Kidney glomerular epithelial cell (primary cell): ENCODE measurements around the gene ARHGAP9.

ENCODE experiments used
- DNase-seq: peaks from one replicate; lab custom pipeline; 2025; lab: John Stamatoyannopoulos, UW

ARHGAP9 gene

DNA sequence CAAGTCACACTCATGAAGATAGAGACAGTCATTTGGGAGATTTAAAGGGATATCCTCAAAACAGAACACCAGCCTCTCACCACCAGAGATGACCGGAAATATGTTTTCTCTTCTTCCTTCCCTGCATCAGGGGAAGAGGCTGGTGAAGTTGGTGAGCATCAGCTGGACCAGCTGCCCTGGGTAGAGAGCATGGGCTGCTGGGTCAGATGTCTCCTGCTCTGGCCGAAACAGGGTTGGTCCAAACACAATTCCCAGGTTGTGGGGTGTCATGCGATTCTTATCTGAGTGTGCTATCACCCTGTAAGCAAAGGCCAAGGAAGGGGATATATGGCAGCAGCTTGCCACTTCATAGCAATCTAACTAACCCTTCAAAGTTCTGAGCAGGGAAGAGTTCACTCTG lies 7.3 kb downstream of the ARHGAP9 start:
- DNase-seq, result no peak

- DNase-seq, result no peak
Measured at GRCh38 chr12:57471661-57472060, 8.0 kb downstream of the ARHGAP9 start.

DNA sequence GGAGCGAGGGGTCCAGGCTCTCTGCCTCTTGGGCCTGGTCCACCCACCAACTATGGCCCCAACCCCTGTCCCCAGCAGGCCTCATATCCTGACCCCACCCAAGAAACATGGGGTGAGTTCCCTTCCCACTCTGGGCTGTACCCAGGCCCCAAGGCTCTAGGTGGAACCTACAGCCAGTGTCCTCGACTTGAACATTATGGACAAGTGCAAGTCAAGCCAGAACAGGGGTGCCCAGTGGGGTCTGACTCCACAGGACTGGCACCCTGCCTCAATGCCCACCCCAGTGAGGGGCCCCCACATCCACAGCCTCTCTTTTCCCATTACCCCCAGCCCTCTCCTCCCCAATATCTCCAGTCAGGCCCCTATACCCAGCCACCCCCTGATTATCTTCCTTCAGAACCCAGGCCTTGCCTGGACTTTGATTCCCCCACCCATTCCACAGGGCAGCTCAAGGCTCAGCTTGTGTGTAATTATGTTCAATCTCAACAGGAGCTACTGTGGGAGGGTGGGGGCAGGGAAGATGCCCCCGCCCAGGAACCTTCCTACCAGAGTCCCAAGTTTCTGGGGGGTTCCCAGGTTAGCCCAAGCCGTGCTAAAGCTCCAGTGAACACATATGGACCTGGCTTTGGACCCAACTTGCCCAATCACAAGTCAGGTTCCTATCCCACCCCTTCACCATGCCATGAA lies 8.6 kb downstream of the ARHGAP9 start:
- DNase-seq, result no peak

DNA sequence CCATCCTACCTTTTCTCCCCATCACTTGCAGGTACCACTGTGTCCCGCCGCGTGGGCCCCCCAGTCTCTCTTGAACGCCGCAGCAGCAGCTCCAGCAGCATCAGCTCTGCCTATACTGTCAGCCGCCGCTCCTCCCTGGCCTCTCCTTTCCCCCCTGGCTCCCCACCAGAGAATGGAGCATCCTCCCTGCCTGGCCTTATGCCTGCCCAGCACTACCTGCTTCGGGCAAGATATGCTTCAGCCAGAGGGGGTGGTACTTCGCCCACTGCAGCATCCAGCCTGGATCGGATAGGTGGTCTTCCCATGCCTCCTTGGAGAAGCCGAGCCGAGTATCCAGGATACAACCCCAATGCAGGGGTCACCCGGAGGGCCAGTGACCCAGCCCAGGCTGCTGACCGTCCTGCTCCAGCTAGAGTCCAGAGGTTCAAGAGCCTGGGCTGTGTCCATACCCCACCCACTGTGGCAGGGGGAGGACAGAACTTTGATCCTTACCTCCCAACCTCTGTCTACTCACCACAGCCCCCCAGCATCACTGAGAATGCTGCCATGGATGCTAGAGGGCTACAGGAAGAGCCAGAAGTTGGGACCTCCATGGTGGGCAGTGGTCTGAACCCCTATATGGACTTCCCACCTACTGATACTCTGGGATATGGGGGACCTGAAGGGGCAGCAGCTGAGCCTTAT lies 9.2 kb downstream of the ARHGAP9 start:
- no peak for DNase-seq

GRCh38 chr12:57469296-57470164 lies 10.1 kb downstream of the ARHGAP9 start:
- no peak for DNase-seq

- DNase-seq, result no peak
Measured at GRCh38 chr12:57467915-57468314, 11.8 kb downstream of the ARHGAP9 start.

DNA sequence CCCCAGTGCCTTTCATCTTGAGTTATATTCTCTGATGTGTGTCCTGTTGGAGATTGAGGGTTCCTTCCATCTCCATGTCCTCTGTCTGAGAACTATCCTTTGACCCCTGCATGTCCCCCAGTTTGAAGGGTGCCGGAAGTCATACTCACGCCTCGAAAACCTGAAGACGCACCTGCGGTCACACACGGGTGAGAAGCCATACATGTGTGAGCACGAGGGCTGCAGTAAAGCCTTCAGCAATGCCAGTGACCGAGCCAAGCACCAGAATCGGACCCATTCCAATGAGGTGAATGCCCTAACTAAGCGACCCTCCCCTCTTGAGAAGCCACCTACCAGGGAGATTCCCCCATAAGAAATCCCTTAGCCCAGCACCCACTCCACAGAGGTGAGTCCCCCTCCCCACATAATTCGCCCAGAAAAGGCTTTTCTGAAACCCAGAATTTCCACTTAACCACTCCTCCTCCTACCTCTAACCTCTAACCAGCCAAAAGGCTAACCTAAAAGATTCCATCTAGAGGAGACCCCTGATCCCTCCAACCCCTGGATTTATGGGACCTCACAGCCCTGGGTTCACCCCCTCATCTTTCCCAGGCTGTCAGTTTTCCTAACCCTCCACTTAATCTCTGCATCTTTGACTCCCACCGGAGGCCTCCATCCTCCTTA lies 12.3 kb downstream of the ARHGAP9 start:
- DNase-seq, result no peak

DNA sequence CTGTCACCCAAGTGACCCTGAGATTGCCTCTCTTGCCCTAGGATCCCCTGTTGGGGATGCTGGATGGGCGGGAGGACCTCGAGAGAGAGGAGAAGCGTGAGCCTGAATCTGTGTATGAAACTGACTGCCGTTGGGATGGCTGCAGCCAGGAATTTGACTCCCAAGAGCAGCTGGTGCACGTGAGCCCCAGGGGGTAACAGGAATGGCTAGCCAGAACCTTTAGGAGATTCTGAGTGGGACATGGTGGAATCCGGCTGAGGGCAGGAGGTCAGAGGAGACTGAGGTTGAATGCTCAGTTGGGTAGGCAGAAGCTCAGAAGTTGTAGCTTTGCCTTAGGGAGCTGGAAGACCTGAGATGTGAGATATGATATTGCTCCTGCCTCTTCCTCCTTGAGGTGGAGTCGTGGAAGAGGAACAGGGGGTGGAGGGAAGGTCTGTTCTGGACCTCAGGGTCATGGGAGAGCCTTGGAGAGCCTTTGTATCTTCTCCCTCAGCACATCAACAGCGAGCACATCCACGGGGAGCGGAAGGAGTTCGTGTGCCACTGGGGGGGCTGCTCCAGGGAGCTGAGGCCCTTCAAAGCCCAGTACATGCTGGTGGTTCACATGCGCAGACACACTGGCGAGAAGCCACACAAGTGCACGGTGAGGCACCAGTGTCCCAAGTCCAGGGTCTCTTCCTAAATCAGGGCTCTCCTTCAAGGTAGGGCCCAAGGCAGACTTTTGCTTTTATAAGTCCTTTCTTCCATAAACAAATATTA lies 13.7 kb downstream of the ARHGAP9 start:
- no peak for DNase-seq

DNA sequence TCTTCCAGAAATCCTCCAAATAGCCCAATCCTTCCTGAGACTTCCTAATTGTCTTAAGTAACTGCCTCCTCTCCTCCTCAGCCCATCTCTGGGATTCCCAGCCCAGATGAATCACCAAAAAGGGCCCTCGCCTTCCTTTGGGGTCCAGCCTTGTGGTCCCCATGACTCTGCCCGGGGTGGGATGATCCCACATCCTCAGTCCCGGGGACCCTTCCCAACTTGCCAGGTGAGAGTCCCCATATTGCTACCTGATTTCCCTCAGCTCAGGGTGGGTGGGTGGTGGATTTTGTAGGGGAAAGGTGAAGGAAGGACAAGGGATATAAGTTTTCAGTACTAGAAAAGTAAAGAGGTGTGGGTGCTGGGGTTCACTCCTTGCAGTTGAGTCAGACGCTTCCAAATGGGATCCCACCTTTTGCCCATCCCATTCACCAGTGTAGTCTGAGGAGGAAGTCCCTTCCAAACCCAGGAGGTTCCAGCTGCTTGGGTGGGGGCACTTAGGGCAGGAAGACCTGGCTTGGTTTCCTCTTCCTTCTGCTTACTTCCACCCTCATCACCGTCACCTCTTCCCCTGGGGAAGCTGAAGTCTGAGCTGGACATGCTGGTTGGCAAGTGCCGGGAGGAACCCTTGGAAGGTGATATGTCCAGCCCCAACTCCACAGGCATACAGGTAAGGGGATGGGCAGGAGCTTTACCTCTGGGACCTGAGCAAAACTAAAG lies 14.5 kb downstream of the ARHGAP9 start:
- DNase-seq, result no peak

- no peak for DNase-seq
Measured at GRCh38 chr12:57464569-57464968, 15.1 kb downstream of the ARHGAP9 start.

DNA sequence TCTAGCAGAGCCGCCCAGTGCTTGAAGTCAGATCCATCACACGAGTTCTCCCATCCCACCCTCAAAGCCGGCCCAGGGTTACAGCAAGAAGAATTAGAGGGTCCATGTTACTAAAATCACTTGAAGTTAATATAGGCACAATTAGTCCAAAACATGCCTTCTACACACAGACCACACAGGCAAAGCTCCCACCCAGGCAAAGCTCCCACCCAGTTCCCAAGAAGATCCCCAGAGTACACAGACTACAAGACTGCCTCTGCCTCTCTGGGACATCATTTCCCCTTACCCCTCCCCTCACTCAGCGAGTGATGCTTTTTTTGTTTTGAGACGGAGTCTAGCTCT lies 16.8 kb downstream of the ARHGAP9 start:
- no peak for DNase-seq

GRCh38 chr12:57462251-57462911 lies 17.3 kb downstream of the ARHGAP9 start:
- DNase-seq, result peak; percentile 92

DNA sequence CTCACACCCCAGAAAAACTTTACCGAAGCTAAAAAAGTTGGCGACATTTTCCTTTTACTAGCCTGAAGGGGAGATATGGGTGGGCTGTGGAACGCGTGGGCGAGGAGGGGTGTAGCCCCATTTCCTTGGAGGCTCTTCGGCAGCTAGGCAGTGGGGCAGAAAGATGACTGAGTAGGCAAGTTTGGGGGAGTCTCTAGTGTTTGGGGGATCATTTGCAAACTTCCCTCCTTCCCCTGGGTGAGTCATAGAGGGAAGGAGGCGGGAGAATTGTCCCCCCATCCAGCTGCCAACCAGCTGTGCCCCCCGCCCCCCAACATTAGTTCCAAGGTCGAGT lies 17.8 kb downstream of the ARHGAP9 start:
- peak; percentile 41 for DNase-seq

DNA sequence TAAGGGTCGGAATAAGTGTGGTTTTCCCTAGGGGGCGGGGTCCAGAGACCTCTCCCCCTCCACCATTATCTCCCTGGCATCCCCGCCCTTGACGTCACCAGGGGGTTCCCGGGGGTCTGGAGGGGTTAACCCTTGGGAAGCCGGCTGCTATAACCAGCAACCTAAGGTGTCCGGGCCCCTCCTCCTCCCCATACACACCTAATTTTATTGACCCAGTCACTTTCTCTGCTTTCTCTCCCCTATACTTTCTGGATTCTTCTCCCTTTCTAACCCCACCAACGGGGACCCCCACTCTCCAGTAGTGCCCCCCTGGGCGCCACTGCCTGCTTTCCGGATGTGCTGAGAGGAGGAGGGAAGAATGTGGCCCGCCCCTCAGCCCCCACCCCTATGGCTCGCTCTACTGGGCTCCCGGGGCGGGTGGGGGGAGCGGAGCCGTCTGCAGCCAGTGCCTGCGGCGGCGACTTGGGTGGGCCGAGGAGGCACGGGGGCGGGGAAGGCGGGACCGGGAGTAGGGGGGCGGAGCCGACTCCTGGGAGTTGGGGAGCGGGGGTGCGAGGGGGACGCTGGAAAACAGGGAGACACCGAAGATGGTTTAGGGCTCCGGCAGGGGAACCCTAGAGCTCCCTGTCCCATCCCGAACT lies 18.3 kb downstream of the ARHGAP9 start:
- peak; percentile 37 for DNase-seq

DNA sequence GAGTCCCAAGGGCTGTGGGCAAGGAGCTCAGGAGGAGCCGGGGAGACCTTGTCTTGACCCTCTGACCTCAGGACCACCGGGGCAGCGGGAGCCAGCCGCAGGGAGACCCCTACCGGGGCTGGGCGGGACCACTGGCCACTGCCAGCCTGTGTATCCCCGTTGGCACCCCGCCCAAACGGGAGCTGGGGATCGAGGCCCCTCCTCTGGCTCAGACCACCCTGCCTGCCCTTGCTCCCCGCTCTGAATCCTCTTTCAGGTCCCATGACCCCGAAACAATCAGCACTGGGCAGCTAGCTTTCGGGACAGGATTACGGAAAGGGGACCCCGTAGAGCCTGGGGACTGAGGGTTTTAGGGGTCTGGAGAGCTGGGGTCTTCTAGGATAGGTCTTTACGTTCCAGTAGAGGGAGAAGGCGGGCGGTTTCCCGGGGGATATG lies 18.8 kb downstream of the ARHGAP9 start:
- DNase-seq, result no peak

DNA sequence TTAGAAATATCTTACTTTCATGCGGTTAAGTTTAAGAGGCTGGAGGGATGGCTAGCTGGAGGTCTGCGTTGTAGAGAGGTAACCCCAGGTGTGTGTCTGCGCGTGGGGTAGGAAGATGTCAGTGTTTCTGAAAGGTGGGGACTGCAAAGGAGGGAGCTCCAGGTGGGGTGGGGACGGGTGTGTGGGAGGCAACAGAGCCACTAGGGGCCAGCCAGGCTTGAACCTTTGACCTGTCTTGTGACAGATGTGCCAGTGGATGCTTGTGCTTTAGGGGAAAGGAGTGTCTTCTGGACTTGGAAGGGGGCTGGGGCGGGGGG lies 19.2 kb downstream of the ARHGAP9 start:
- DNase-seq, result peak; percentile 22

GRCh38 chr12:57459750-57460467 lies 19.8 kb downstream of the ARHGAP9 start, which contains the start of gene GLI1:
GLI1 (plus strand) TSS chr12:57459785; CDS start chr12:57463692, 3,907 bp downstream.
- DNase-seq, result no peak

- peak; percentile 90 for DNase-seq
Measured at GRCh38 chr12:57459055-57459749, 20.5 kb downstream of the ARHGAP9 start.

DNA sequence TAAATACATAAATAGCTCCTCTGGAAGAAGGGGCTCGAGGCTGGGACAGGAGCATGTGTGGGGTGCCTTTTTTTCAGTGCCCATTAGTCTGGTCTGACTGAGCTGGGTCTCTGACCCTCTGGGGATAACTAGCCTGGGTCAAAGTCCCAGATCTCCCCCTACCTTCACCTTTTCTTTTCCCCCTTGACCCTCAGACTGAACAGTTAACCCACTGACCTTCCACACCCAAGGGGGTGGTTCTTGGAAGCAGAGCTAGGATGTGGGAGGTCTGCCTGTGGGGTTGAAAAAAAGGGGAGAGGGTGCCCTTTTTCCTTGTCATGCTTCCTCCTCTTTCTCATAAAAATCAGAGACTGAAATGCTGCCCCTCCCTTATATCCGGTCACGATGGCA lies 21.0 kb downstream of the ARHGAP9 start:
- no peak for DNase-seq
